ENCODE results near the gene SPAG4. TPM values are rescaled to one million over a fixed set of nuclear protein-coding genes. Genes with fewer than 3 reads are reported as not detected.

The SPAG4 gene
- total and polyA plus RNA-seq, 10 of the 15 experiments (the other 5 are each of a cell fraction or from before 2014, with no cell fraction given) = 0.90 to 12.5 (median 2.4) TPM

GRCh38 chr20:35615667-35616464, at the start of gene SPAG4 (continued):
- TF ChIP-seq ATF3 (IDR thresholded peaks at IDR 0.05; ENCODE audit: borderline replicate concordance, extremely low read depth, low read depth, low read length) (no peak), NR2F1 (conservative IDR thresholded peaks at IDR 0.05) (peak; percentile 84), TARDBP (IDR thresholded peaks at IDR 0.05; ENCODE audit: borderline replicate concordance) (no peak), MXI1 (IDR thresholded peaks at IDR 0.05; ENCODE audit: low read depth, low read length) (peak; percentile 78), SP1 (IDR thresholded peaks at IDR 0.05; ENCODE audit: low read depth, low read length) (no peak), MLLT1 (IDR thresholded peaks at IDR 0.05) (no peak), KAT2A (conservative IDR thresholded peaks at IDR 0.05; ENCODE audit: control insufficient read depth, low read depth, low read length) (no peak), BCLAF1 (IDR thresholded peaks at IDR 0.05) (no peak), ESRRA (IDR thresholded peaks at IDR 0.05; ENCODE audit: low read length) (no peak), CHD4 (IDR thresholded peaks at IDR 0.05) (no peak), ATF7 (IDR thresholded peaks at IDR 0.05; ENCODE audit: low read depth) (0 out of 2 replicates have a peak, but pooled peaks have one; percentile 65), HCFC1 (IDR thresholded peaks at IDR 0.05; ENCODE audit: low read length) (no peak; the same call in 1 of the 2 replicates), PKNOX1 (IDR thresholded peaks at IDR 0.05) (no peak), CBFB (IDR thresholded peaks at IDR 0.05; ENCODE audit: low read depth) (no peak), CBX5 (IDR thresholded peaks at IDR 0.05; ENCODE audit: low read depth) (no peak), RCOR1 (conservative IDR thresholded peaks at IDR 0.05; ENCODE audit: low read depth, low read length) (no peak), USF2 (IDR thresholded peaks at IDR 0.05; ENCODE audit: borderline replicate concordance, low read depth, low read length) (no peak), GATAD2B (conservative IDR thresholded peaks at IDR 0.05; ENCODE audit: low read depth) (peak; percentile 94), RAD51 (IDR thresholded peaks at IDR 0.05) (no peak), RAD21 (IDR thresholded peaks at IDR 0.05; ENCODE audit: insufficient read depth, low read depth, low read length) (no peak), SMC3 (IDR thresholded peaks at IDR 0.05; ENCODE audit: borderline replicate concordance, low read length) (no peak), RELB (IDR thresholded peaks at IDR 0.05; ENCODE audit: low read depth) (no peak), ZBED1 (IDR thresholded peaks at IDR 0.05; ENCODE audit: borderline replicate concordance) (no peak)

All from GM12878 (cell line).